Right ventricle myocardium inferior (tissue), 1 donor: ENCODE measurements around the gene PCBP3. TPM values are rescaled to one million over a fixed set of nuclear protein-coding genes. Genes with fewer than 3 reads are reported as not detected.
A peak's percentile ranks its signal among the peaks of the same experiment; 100 is the strongest.
"Not testable (repeated sequence)": the region's sequence is repeated elsewhere in the genome, so short reads cannot be mapped to it uniquely, and the experiment has no call there.

Experiments
- ATAC-seq: fragments of 200-7000 bp; cut with Tn5 transposase; one replicate; pipeline ENCODE4 v1.9.1; 2020; ENCODE audit warnings: mild to moderate bottlenecking, moderate library complexity
- DNase-seq: peaks from one replicate; pipeline ENCODE4 v3.0.0; 2021; ENCODE audit errors: missing footprints
- intact Hi-C: fragments of 100-400 bp; cut with DNase I; formaldehyde crosslinking; loops from one replicate; pipeline ENCODE4 v1.11.0; 2022
- total RNA-seq: library from RNA; stranded (reverse); fragmentation: NEBNext Ultra II Directional; extraction: Animal tissue kit (Norgen Biotek cat#: 25700); gene quantifications from one replicate; pipeline ENCODE4 v1.2.1, GENCODE V29; 2021
- donor health status: DM: no; HTN: yes; CAD: no; lungs with severe emphysema.

The PCBP3 gene
- total RNA-seq, 1 donor from 2014 or later = 3.7 TPM

GRCh38 chr21:45611296-45611695 is 32.2 kb upstream of the PCBP3 start:
- DNase-seq = no peak
- ATAC-seq = no peak
- intact Hi-C loops = no loop called here

- intact Hi-C loops = no loop called here
- no peak for ATAC-seq
- no peak for DNase-seq
Observed at GRCh38 chr21:45611939-45612664, 31.4 kb upstream of the PCBP3 start.

GRCh38 chr21:45612665-45613019 is 30.9 kb upstream of the PCBP3 start:
- intact Hi-C loops, ATAC-seq, DNase-seq: not testable (repeated sequence)

GRCh38 chr21:45613396-45613795 is 30.1 kb upstream of the PCBP3 start:
- ATAC-seq = no peak
- intact Hi-C loops = no loop called here
- DNase-seq = no peak

- no peak for ATAC-seq
- intact Hi-C loops = no loop called here
- no peak for DNase-seq
Observed at GRCh38 chr21:45613881-45614280, 29.6 kb upstream of the PCBP3 start.

GRCh38 chr21:45615145-45615711 is 28.3 kb upstream of the PCBP3 start:
- intact Hi-C loops = no loop called here
- DNase-seq (peak; percentile 63), ATAC-seq (no peak)

GRCh38 chr21:45617021-45617921 is 26.3 kb upstream of the PCBP3 start:
- ATAC-seq (no peak), DNase-seq (no peak)
- intact Hi-C loops = no loop called here

GRCh38 chr21:45618287-45618686 is 25.2 kb upstream of the PCBP3 start:
- intact Hi-C loops = no loop called here
- no peak for DNase-seq
- no peak for ATAC-seq

- intact Hi-C loops = no loop called here
- DNase-seq (no peak), ATAC-seq (no peak)
Observed at GRCh38 chr21:45618846-45619485, 24.6 kb upstream of the PCBP3 start.

GRCh38 chr21:45620201-45620923 is 23.2 kb upstream of the PCBP3 start:
- intact Hi-C loops = no loop called here
- ATAC-seq (no peak), DNase-seq (no peak)

GRCh38 chr21:45621435-45622331 is 21.8 kb upstream of the PCBP3 start:
- ATAC-seq, intact Hi-C loops, DNase-seq: not testable (repeated sequence)

GRCh38 chr21:45622416-45623097 is 21.0 kb upstream of the PCBP3 start:
- intact Hi-C loops = no loop called here
- ATAC-seq = no peak
- DNase-seq = peak; percentile 9

GRCh38 chr21:45623436-45623835 is 20.1 kb upstream of the PCBP3 start:
- intact Hi-C loops = no loop called here
- ATAC-seq (no peak), DNase-seq (no peak)

GRCh38 chr21:45626127-45626526 is 17.4 kb upstream of the PCBP3 start:
- DNase-seq, ATAC-seq, intact Hi-C loops: not testable (repeated sequence)

- intact Hi-C loops = no loop called here
- ATAC-seq (no peak), DNase-seq (no peak)
Observed at GRCh38 chr21:45629046-45629981, 14.2 kb upstream of the PCBP3 start.

GRCh38 chr21:45630066-45630694 is 13.3 kb upstream of the PCBP3 start:
- intact Hi-C loops = no loop called here
- DNase-seq = no peak
- ATAC-seq = no peak
